Right lung (tissue), 5 donors: Measurements from ENCODE around the gene IFNGR1. TPM values are rescaled to one million over a fixed set of nuclear protein-coding genes. Genes with fewer than 3 reads are reported as not detected.

Source experiments
- DNase-seq, 2 donors: peaks; one replicate each; pipeline ENCODE4 v3.0.0-alpha.2; 2013
- polyA plus RNA-seq, 5 donors: library from polyadenylated mRNA; unstranded; fragments of 120-200 nt; gene quantifications; one replicate each; pipeline versions ENCODE4 v1.2.1 to v1.2.3, GENCODE V29; 2013; ENCODE audit warnings: inconsistent platforms in 1 of 5, low replicate concordance in 1 of 5; ENCODE audit not compliant: insufficient read length in 5 of 5, insufficient read depth in 1 of 5

The IFNGR1 gene
- polyA plus RNA-seq, 5 donors: 61.5 to 93.2 (median 79.6) TPM

- no peak for DNase-seq
These were observed 62.5 kb downstream of the IFNGR1 start for GRCh38 chr6:137156650-137157049.

- DNase-seq: no peak
These were observed 63.4 kb downstream of the IFNGR1 start for GRCh38 chr6:137155830-137156229.

- no peak for DNase-seq
These were observed 69.1 kb downstream of the IFNGR1 start for GRCh38 chr6:137150072-137150471.

- DNase-seq: no peak
These were observed 70.2 kb downstream of the IFNGR1 start for GRCh38 chr6:137149035-137149393.

- DNase-seq: no peak
These were observed 70.7 kb downstream of the IFNGR1 start for GRCh38 chr6:137148306-137149034.

Other genes with a start within 250 kb of the IFNGR1 start
- 1 to 10 TPM; 2.1 to 3.3 (median 2.7) TPM for gene IL20RA, start 174.4 kb downstream of the IFNGR1 start, polyA plus RNA-seq
- not detected for gene IL22RA2, start 45.7 kb downstream of the IFNGR1 start, polyA plus RNA-seq